HG03439 (cell line): ENCODE data around the gene ATF3.

Experiments used
- ATAC-seq: cut with Tn5 transposase; IDR thresholded peaks from one replicate; pipeline ENCODE4 v1.9.1; 2021; ENCODE audit warnings: mild to moderate bottlenecking, moderate library complexity; ENCODE audit not compliant: unreplicated experiment

ATF3 gene

DNA sequence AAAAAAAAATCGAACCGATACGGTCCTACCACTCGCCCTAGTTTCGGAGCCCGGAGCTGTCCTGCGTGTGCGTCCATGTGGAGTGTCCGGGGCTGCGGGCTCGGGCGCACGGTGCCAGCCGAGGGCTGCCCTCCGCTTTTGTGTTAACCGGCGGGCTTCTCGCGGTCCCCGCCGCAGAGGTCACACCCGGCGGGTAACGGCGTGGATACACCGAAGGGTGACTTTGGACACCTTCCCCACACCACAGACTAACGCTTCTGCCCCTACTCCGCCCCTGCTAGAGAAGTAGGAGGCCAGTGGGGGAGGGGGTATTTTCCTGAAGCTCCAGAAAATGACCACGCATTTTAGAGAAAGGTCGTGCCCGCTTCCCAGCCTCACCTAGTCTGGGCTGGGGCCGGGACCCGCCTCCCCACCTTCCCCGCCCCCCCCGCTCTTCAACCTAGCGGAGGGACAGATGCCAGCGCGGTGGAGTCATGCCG is 609 bp upstream of the ATF3 start:
- ATAC-seq, result peak; percentile 8

DNA sequence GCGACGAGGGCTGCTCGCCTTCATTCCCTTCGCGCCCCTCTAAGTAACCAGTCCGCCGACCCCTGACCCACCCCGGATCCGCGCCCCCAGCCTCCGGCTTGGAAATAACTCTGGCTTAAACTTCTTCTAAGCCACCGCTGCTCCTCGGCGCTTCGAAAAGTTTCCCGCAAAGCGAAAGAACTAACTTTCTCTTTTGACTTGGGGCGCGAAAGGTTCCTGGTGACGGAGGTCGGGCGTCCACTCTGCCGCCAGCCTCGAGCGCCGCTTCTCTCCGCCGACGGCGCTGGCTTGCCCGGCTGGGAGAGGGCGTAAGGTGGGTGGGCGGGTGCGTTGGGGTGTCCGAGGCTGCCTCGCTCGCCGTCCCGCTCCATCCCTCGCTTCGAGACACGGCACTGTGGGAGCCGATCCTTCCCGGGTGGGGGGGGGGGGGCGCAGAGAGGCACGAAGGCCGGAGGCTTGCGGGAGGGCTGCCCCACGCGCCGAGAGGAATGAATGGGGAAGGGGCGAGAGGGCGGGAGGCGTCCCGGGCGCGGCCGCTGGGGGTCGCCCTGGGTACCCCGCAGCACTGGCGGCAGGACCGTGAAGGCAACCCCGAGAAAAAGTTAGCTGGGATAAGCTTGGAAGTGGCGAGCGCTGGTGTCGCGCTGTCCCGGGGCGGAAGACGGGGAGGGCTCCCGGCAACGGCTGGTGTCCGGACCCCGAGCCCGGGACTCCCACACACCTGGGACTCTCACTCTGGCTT is 569 bp downstream of the ATF3 start:
- ATAC-seq, result peak; percentile 8

DNA sequence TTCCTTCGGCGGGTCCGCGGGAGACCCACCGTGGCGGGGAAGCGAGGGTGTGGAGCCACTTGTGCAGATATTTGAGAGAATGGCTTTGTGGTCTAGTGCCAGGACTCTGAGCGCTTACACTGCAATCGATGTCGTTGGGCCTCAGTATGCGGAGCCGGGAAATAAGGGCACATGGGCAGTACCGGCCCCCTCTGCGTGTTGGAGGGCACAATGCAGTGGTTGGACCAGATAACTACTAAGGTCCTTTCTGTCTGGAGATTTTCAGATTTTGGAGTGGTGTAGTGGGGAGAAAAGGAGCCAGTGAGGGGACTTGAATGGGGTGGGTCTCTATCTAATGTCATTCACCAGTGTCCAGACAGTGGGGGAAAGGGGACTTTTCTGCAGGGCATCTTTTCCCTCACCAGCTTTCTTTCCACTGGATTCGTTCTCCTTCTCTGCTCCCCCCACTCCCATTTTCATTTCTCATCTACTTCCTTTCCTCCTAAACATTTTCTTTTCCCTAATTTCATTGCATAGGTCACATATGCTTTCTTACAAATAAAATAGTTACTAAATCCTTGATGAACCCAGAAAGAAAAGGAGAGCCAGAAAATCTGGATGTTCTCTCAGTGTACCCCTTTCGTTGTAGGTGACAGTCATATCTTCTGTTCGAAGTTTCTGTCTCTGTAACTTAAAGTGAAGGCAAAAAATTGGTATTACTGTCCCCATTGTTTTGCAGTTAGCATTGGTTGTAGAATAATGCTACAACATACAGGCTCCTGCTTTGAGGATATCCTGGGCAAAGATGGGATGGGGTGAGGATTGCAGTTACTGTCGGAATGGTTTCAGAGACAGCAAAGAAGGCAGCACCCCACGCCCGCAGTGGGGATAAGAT is 1.4 kb downstream of the ATF3 start:
- no peak for ATAC-seq

DNA sequence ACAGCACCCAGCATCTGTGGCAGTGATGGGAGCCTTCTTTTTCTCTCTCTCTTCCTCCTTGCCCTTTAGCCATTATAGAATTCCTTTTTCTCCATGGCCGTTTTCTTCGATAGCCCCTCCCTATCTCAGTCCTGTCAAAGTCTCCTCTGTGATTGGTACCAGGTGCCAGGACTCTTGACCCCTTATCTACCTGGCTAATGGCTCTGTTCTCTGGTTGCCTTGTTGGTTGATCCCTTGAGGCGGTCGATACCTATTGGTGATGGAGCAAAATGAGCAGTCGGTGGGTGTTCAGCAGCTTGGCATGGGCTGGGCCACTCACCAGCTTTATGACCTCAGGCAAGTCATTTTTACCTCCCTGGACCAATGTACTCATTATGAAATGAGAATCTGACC is 2.0 kb downstream of the ATF3 start:
- no peak for ATAC-seq

GRCh38 chr1:212611000-212611948 is 2.7 kb downstream of the ATF3 start:
- ATAC-seq, result no peak

DNA sequence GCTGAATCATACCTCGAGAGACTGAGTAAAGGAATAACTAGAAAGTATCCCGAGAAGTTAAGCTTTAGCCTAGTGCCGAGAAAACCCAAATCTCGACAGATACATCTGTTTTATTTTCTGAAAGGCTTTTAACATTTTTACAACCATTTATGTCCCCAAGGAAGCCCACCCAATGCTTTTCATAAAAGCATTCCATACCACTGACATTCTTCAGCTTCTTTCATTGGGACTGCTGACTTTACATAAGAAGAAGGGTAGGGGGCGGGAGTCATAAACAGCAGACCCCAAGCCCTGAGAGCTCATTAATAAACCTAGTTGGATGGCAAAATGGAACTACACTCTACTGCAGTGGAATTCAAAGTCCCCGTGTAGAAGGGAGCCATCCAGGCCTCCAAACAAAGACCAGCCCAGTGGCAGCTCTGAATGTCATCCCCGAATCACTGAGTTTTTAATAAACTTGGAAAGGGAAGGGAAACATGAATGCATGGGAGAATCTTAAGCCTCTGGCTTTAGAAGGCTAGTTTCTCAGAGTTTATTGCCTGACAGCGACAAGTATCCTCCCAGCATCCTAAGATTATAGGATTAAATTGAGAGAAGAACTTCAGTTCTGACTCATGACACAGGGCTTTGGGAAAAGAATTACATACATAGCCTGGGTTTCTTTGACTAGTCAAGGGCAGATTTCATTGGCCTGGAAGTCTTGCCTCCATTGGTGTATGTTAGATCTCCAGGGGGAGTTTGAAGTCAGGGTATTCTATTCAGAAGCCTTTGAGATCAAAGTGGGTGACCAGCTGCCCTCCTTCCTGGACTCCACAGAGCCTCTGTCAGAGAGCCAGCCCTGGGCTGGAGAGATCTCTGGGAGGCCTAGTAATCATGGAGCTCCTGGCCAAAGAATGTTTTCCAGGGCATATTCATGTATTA is 3.7 kb downstream of the ATF3 start:
- no peak for ATAC-seq

DNA sequence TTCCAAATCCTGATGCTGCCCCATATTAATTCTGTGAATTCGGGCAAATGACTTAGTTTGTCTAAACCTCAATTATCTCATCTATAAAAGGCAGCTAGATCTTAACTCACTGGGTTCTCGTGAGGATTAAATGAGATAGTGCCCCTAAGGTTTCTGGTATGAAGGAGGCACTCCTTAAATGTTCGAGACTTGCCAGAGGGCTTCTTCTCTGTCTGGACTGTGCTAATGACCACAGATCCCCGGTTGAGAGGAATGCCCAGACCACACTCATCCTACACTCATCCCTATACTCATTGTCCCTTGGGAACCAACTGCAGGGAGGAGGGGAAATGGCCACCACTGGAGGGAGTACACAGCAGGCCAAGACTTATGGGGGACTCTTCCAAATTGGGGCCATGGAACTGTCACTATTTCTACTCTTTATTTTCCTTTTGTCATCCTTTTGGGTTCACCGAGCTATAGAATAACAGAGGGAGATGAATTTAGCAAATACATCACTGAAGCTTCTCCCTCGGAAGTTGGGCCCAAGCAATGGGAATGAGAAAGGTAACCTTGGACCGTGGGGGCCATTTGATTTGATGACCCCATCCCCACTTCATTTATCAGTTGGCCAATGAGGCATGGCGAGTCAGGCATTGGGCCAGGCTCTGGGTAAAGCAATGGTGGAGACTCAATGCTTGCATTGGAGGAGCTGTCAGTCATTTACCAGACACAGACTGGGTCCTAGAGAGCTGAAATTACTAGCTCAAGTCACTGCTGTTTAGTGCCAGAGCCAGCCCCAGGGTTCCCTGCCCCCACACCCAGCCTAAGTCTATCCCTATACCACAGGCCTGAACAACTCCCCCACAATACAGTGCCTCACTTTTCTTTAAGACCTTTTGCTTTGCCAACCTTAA is 5.1 kb downstream of the ATF3 start:
- no peak for ATAC-seq

GRCh38 chr1:212614453-212615200 is 6.1 kb downstream of the ATF3 start:
- ATAC-seq, result no peak

DNA sequence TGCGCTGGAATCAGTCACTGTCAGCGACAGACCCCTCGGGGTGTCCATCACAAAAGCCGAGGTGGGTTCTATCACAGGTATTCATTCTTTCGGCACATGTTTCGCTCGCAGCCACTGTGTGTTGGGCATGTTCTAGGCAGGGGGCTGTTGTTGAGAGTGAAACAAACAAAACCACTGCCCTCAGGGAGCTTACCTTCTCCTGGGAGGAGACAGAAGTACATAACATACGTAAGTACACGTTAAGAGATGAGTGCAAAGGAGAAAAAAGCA is 6.6 kb downstream of the ATF3 start:
- ATAC-seq, result no peak

GRCh38 chr1:212618466-212619210 is 10.1 kb downstream of the ATF3 start:
- no peak for ATAC-seq

DNA sequence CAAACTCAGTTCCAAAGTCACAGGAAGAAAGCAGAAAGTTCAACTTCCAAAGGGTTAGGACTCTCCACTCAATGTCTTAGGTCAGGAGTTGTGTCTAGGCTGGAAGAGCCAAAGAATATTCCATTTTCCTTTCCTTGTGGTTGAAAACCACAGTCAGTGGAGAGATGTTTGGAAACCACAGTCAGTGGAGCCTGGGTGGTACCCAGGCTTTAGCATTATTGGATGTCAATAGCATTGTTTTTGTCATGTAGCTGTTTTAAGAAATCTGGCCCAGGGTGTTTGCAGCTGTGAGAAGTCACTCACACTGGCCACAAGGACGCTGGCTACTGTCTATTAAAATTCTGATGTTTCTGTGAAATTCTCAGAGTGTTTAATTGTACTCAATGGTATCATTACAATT is 11.7 kb downstream of the ATF3 start:
- no peak for ATAC-seq

DNA sequence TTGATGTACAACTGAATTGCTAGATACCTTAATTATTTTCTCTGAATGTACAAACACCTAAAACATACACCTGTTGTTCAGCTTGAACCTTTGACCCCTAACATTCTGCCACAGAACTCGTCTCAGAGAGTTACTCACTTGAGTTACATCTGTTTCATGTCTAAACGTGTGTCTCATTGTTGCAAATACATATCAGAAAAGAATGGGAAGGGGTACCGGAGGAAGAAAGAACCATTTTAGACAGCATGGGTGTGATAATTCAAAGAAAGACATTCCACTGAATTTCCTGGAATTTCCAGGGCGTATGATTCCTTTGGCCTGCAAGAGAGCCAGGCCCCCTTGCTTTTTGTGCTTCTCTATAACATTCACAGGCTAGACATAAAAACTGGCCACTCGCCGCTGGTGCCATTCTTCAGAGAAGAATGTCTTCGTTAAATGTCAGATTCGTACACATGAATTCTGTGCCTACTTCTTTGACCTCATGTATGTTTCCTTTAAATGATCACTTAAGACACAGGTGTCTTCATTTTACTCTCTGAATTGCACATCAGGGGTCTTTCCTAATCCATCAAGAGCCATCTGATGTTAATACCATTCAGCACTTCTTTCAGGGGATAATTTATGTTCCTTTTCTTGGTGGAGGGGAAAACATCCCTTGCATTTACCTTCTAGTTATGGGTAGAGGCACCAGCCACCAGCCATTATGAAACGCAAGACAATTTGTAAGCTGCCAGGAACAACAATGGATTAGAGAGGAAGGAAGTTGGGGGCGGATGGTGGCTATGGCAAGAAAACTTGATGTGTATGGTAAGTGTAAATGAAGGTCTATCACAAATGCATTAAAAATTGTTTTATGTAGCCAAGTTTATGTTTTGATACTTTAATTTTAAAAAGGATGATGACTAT is 12.7 kb downstream of the ATF3 start:
- no peak for ATAC-seq

GRCh38 chr1:212621949-212622305 is 13.4 kb downstream of the ATF3 start:
- ATAC-seq, result no peak

DNA sequence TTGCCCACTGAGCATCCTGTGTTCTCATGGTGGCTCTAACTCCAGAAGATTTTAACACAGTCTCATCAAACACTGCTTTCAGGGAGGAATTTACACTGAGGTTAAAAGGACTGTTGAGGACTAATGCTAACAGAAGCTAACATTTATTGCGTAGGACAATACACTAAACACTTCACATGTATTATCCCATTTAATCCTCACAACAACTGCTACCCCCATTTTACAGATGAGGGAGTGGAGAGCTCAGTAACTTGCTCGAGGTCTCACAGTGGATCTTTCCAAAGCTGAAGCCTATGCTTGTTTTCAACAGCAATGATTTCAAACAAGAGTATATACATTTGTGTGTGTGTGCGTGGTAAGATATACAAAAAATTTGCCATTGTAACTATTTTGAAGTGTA is 13.9 kb downstream of the ATF3 start:
- no peak for ATAC-seq

- ATAC-seq, result no peak
Observed at GRCh38 chr1:212622906-212623305, 14.3 kb downstream of the ATF3 start.

DNA sequence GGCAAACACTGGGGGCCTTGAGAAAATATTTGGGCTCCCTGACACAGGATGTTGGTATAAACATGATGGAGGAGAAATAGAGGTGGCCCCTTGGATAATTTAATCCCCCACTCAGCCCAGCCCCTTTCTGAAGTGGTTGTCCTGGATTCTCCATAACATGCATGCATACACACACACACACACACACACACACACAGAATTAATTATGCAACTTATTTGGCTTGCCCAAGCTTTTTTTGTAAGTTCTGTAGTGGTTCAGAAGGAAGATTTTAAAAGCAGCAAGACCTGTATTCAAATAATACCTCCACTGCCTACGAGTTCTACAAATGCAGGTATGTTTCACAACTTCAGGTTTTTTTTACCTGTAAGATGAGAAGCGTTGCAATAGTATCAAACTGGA is 15.0 kb downstream of the ATF3 start:
- ATAC-seq, result no peak

DNA sequence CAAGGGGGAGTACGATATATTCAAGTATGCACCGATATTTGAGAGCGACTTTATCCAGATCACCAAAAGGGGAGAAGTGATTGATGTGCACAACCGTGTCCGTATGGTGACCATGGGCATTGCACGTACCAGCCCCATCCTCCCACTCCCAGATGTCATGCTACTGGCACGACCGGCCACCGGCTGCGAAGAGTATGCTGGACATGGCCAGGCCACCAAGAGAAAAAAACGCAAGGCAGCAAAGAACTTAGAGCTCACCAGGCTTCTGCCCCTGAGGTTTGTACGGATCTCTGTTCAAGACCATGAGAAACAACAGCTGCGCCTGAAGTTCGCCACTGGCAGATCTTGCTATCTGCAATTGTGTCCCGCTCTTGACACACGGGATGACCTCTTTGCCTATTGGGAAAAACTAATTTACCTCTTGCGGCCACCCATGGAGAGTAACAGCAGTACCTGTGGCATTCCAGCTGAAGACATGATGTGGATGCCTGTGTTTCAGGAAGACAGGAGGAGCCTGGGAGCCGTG is 16.5 kb downstream of the ATF3 start:
- no peak for ATAC-seq
